PC-3 (cell line): Measurements from ENCODE around the gene AEN. TPM values are rescaled to one million over a fixed set of nuclear protein-coding genes. Genes with fewer than 3 reads are reported as not detected.

Experiments
- ATAC-seq: fragments of 200-7000 bp; cut with Tn5 transposase; 2 replicates; pipeline ENCODE4 v1.9.1; 2020; ENCODE audit warnings: mild to moderate bottlenecking, moderate library complexity
- BruUV-seq: library from RNA; stranded (reverse); fragments of 400-500 nt; replicated peaks from 2 replicates; lab custom pipeline; 2021; lab: Mats Ljungman, UMichigan
- CTCF ChIA-PET: fragments of 300-600 bp; sonication (Branson Sonifier 250); formaldehyde crosslinking; loops from one replicate; lab custom pipeline; 2022; ENCODE audit warnings: antibody characterized with exemption; lab: Charles Lee
- POLR2A ChIA-PET: fragments of 300-600 bp; sonication (Branson Sonifier 250); formaldehyde crosslinking; loops from one replicate; lab custom pipeline; 2022; ENCODE audit warnings: antibody characterized with exemption; ENCODE audit not compliant: unreplicated experiment; lab: Charles Lee
- DNase-seq: peaks from one replicate; pipeline ENCODE4 v3.0.0-alpha.2; 2015
- H2AFZ ChIP-seq: fragments of 300-600 bp; sonication (generic); 2 replicates; pipeline ENCODE4 v1.6.0; 2016; ENCODE audit warnings: antibody characterized with exemption, low read length
- H3F3A ChIP-seq: fragments of 300-600 bp; sonication (generic); one replicate; pipeline ENCODE4 v1.6.0; 2017; ENCODE audit warnings: antibody characterized with exemption, low read length, control low read depth, mild to moderate bottlenecking; ENCODE audit not compliant: unreplicated experiment
- H3K27ac ChIP-seq: fragments of 300-600 bp; sonication (generic); 2 replicates; pipeline ENCODE4 v1.5.1; 2016; ENCODE audit warnings: mild to moderate bottlenecking, low read length
- H3K27me3 ChIP-seq: fragments of 300-600 bp; sonication (generic); 2 replicates; pipeline ENCODE4 v1.6.1; 2016; ENCODE audit warnings: low read length, mixed read lengths
- H3K36me3 ChIP-seq: fragments of 300-600 bp; sonication (generic); 2 replicates; pipeline ENCODE4 v1.6.1; 2016; ENCODE audit warnings: low read depth, mixed run types, low read length, mixed read lengths
- H3K4me1 ChIP-seq: fragments of 300-600 bp; sonication (generic); 2 replicates; pipeline ENCODE4 v1.5.1; 2016; ENCODE audit warnings: low read length; ENCODE audit not compliant: insufficient read depth
- H3K4me2 ChIP-seq: fragments of 300-600 bp; sonication (generic); 2 replicates; pipeline ENCODE4 v1.6.0; 2016; ENCODE audit warnings: low read length
- H3K4me3 ChIP-seq: fragments of 300-600 bp; sonication (generic); 2 replicates; pipeline ENCODE4 v1.5.1; 2016; ENCODE audit warnings: mild to moderate bottlenecking, low read length, mixed read lengths
- H3K79me2 ChIP-seq: fragments of 300-600 bp; sonication (generic); 2 replicates; pipeline ENCODE4 v1.6.1; 2017; ENCODE audit warnings: low read length, mixed read lengths
- H3K9ac ChIP-seq: fragments of 300-600 bp; sonication (generic); 2 replicates; pipeline ENCODE4 v1.6.0; 2016; ENCODE audit warnings: mild to moderate bottlenecking, low read length
- H3K9me2 ChIP-seq: fragments of 300-600 bp; sonication (generic); replicated peaks from 2 replicates; pipeline ENCODE4 v1.6.1; 2016; ENCODE audit warnings: mixed run types, low read length, mixed read lengths
- H3K9me3 ChIP-seq: fragments of 300-600 bp; sonication (generic); 2 replicates; pipeline ENCODE4 v1.6.1; 2016; ENCODE audit warnings: low read length, mixed read lengths
- H4K20me1 ChIP-seq: fragments of 300-600 bp; sonication (generic); 2 replicates; pipeline ENCODE4 v1.6.1; 2016; ENCODE audit warnings: low read length, mixed read lengths
- CTCF ChIP-seq: fragments of 300-600 bp; sonication (generic); conservative IDR thresholded peaks from 2 replicates; pipeline ENCODE4 v1.5.1; 2017; ENCODE audit warnings: antibody characterized with exemption, low read depth, mild to moderate bottlenecking, low read length
- EZH2 ChIP-seq: fragments of 300-600 bp; sonication (generic); IDR thresholded peaks from one replicate; pipeline ENCODE4 v1.6.1; 2017; ENCODE audit warnings: antibody characterized with exemption, mild to moderate bottlenecking, low read length; ENCODE audit not compliant: unreplicated experiment
- EZH2phosphoT487 ChIP-seq: fragments of 300-600 bp; sonication (generic); IDR thresholded peaks from 2 replicates; pipeline ENCODE4 v1.6.1; 2018; ENCODE audit warnings: mild to moderate bottlenecking, antibody characterized with exemption, low read length, borderline replicate concordance
- intact Hi-C: fragments of 100-400 bp; cut with micrococcal nuclease; formaldehyde crosslinking; loops from 2 replicates; pipeline ENCODE4 v1.9.0; 2023
- total RNA-seq: library from RNA; depleted of rRNA; stranded (reverse); fragments of >200 nt; gene quantifications from 2 replicates; pipeline ENCODE4 v1.2.3, GENCODE V29; 2014

Gene AEN
- total RNA-seq, 1 experiment from 2014 or later, result 81.3 TPM

GRCh38 chr15:88651136-88651732 lies 30.1 kb downstream of the AEN start:
- H3K79me2 ChIP-seq, result no peaks in the 10 kb centered on the region
- no peak overlapping the region for H3K9ac ChIP-seq
- DNase-seq, result no peak
- CTCF ChIA-PET, result no interaction called here
- no peaks in the 10 kb centered on the region for H3K9me3 ChIP-seq
- H3F3A ChIP-seq, result no peaks in the 10 kb centered on the region
- peaks cover 32% of the 10 kb centered on the region for H3K4me1 ChIP-seq
- H3K4me2 ChIP-seq, result no peak overlapping the region
- ATAC-seq, result no peak
- H3K27me3 ChIP-seq, result no peaks in the 10 kb centered on the region
- intact Hi-C loops, result no loop called here
- POLR2A ChIA-PET, result no interaction called here
- H2AFZ ChIP-seq, result no peak overlapping the region
- no peak for TF ChIP-seq CTCF
- TF ChIP-seq EZH2phosphoT487, result no peak
- TF ChIP-seq EZH2, result no peak
- H3K9me2 ChIP-seq, result no peaks in the 10 kb centered on the region
- BruUV-seq, result no TSS peak
- H4K20me1 ChIP-seq, result no peaks in the 10 kb centered on the region
- no peak overlapping the region for H3K4me3 ChIP-seq
- no peaks in the 10 kb centered on the region for H3K36me3 ChIP-seq
- no peak overlapping the region for H3K27ac ChIP-seq

GRCh38 chr15:88651971-88652370 lies 30.8 kb downstream of the AEN start:
- peaks cover 32% of the 10 kb centered on the region for H3K4me1 ChIP-seq
- no peaks in the 10 kb centered on the region for H3K36me3 ChIP-seq
- intact Hi-C loops, result no loop called here
- H3K4me3 ChIP-seq, result no peak overlapping the region
- H3K9me2 ChIP-seq, result no peaks in the 10 kb centered on the region
- H3K27me3 ChIP-seq, result no peaks in the 10 kb centered on the region
- TF ChIP-seq CTCF (no peak), EZH2 (no peak), EZH2phosphoT487 (no peak)
- CTCF ChIA-PET, result no interaction called here
- POLR2A ChIA-PET, result no interaction called here
- H3K9me3 ChIP-seq, result no peaks in the 10 kb centered on the region
- H2AFZ ChIP-seq, result no peak overlapping the region
- no peak overlapping the region for H3K27ac ChIP-seq
- DNase-seq (no peak), ATAC-seq (no peak)
- BruUV-seq, result no TSS peak
- H4K20me1 ChIP-seq, result no peaks in the 10 kb centered on the region
- H3K4me2 ChIP-seq, result no peak overlapping the region
- H3F3A ChIP-seq, result no peaks in the 10 kb centered on the region
- no peak overlapping the region for H3K9ac ChIP-seq
- no peaks in the 10 kb centered on the region for H3K79me2 ChIP-seq

GRCh38 chr15:88652456-88653199 lies 31.5 kb downstream of the AEN start:
- H2AFZ ChIP-seq, result no peak overlapping the region
- H3K27me3 ChIP-seq, result no peaks in the 10 kb centered on the region
- H3F3A ChIP-seq, result no peaks in the 10 kb centered on the region
- peaks cover 27% of the 10 kb centered on the region for H3K4me1 ChIP-seq
- POLR2A ChIA-PET, result no interaction called here
- H3K4me3 ChIP-seq, result no peak overlapping the region
- H3K4me2 ChIP-seq, result no peak overlapping the region
- TF ChIP-seq CTCF (no peak), EZH2 (no peak)
- no peaks in the 10 kb centered on the region for H3K9me2 ChIP-seq
- BruUV-seq, result no TSS peak
- no peak for ATAC-seq
- H3K9me3 ChIP-seq, result no peaks in the 10 kb centered on the region
- H4K20me1 ChIP-seq, result no peaks in the 10 kb centered on the region
- CTCF ChIA-PET, result no interaction called here
- intact Hi-C loops, result no loop called here
- H3K36me3 ChIP-seq, result no peaks in the 10 kb centered on the region
- H3K27ac ChIP-seq, result no peak overlapping the region
- no peak overlapping the region for H3K9ac ChIP-seq
- DNase-seq, result no peak
- no peaks in the 10 kb centered on the region for H3K79me2 ChIP-seq
